Stimulated activated CD8-positive, alpha-beta memory T cell treated with anti-CD3 and anti-CD28 coated beads, Interleukin-15, amount 100 ng/mL, for 24 hours (primary cell): ENCODE measurements around the gene MAP2K3.
A peak's percentile ranks its signal among the peaks of the same experiment; 100 is the strongest.

Source experiments
- DNase-seq: peaks from one replicate; pipeline ENCODE4 v3.0.0-alpha.2; 2020; ENCODE audit warnings: low read depth

MAP2K3 gene

DNA sequence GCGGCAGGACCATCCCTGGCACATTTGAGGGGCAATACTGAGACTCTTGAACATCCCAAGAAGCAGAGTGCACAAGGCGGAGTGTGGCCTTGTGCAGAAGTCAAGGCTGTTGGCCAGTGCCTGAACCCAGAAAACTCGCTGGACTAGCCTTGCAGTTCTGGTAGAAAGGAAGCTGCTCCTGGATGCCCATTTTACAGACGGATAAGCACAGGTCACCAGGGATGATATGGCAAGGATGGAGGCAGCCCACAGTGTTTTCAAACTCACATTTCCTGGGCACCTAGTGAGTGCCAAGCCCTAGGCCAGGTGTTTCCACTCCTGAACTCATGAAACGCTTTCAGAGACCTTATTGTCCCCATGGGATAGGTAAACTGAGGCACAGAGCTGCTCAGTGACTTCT is 1.7 kb upstream of the MAP2K3 start:
- DNase-seq: no peak

GRCh38 chr17:21283482-21284318 is 811 bp upstream of the MAP2K3 start:
- no peak for DNase-seq

DNA sequence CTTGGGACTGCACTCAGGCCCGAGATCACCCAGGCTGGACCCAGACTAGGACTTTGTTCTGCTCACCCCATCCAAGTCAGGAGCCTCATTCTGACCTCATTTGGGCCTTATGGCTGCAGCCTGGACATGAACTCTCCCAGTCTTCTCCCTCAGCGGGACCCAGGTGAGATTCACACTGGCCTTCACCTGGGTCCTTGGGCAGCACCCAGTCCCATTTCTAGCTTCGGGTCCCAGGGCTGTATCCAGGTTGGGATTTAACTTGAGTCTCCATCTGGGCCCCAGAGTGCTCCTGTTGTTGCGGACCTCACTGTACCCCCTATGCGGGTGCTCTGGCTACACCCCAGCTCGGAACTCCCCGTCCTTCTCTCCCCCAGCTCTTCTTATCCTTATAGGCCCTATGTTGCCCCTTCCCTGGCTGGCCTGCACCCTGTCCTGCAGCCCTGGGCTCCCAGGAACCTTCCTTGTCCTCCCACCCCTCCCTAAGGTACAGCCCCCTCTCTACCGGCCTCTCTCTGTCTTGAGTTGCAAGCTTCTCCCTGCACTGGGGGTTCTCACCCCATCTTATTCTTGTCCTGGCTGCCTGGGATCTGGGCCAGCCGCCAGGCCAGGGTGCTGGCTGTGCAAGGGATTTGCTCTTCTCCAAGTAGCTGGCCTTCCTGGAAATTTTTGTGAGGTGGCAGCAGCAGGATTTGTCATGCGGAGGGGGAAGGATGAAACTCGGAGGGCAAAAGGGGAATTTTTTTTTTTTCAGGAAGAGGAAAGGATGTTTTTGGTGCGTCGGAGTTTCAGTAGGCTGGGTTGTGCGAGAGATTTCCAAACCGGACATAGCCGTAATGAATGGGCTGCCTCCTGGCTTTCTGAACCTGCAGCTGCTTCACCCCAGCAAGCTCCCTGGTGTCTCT is 904 bp downstream of the MAP2K3 start:
- no peak for DNase-seq

GRCh38 chr17:21286066-21286770 is 1.7 kb downstream of the MAP2K3 start:
- DNase-seq: no peak

- DNase-seq: no peak
Measured at GRCh38 chr17:21286909-21287702, 2.6 kb downstream of the MAP2K3 start.

DNA sequence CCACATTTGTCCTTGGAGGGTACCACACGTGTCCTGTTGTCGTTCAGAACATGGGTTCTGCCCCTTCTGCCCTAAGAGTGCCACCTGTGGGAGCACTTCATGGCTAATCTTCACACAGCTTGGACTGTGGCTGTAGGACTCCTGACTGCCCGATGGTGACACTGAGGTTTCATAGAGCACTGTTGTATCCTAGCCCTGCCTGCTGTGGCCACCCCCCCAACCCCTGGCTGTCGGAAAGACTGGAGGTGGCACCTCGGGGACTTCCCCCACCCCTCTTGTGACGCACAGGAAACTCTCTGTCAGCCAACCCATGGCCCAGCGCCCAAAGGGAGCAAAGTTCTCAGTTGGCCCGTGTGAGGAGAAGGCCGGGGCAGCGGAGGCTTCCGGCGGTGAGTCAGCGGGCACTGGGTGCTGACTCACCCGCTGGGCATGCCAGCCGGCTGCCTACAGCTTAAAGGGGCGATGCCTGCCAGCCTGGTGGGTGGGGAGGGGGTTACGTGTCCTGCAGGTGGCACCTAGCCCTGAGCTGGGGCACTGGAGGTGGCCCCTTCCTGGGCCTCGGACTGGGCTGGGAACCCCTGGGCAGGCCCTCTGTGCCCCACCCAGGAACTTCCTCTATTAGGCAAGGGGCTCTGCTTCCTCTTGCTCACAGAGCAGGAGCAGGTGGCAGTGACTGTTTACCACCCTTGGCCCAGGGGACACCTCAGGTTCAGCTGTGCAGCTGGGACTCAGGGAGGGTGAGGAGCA is 3.4 kb downstream of the MAP2K3 start:
- DNase-seq: peak; percentile 86

DNA sequence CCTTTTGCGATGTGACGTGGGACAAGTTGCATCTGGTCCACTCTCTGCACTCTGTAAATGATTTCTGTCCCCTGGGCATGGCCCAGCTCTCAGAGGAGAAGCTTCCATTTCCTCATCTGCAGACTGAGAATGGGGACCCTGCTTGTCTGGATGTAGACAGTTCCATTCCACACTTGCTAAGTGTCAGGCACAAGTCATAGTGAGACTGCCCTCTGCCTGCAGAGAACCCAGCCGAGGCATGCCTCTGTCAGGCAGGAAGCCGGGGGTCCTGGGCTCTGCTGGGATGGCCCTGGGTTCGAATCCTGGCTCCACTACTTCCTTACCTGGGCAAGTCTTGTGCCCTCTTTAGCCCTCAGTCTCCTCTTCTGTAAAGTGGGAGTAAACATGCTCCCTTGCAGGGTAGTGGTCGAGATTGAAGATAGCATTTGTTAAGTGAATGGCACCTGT is 4.1 kb downstream of the MAP2K3 start:
- DNase-seq: no peak

GRCh38 chr17:21289175-21289901 is 4.8 kb downstream of the MAP2K3 start:
- DNase-seq: no peak

- DNase-seq: no peak
Measured at GRCh38 chr17:21289902-21290571, 5.5 kb downstream of the MAP2K3 start.

DNA sequence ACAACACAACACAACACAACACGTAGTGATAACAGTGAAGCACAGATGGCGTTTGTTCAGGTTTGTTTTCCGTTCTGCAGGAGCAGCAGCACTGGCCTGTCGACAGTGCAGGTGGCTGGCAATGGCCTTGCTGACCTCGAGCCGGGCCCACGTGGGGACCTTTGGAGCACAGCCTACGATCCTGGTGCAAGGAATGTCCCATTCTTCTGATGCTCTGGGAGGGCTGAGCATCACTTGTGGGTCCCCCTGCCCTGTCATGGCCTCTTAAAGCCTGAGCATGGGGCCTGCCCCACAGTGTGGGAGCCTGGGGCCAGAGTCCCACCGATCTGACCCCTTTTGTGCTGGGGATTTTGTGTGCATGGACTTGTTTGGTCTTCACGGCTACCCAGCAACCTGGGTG is 6.8 kb downstream of the MAP2K3 start:
- DNase-seq: no peak

- no peak for DNase-seq
Measured at GRCh38 chr17:21291862-21292261, 7.4 kb downstream of the MAP2K3 start.

- no peak for DNase-seq
Measured at GRCh38 chr17:21292867-21293830, 8.6 kb downstream of the MAP2K3 start.

DNA sequence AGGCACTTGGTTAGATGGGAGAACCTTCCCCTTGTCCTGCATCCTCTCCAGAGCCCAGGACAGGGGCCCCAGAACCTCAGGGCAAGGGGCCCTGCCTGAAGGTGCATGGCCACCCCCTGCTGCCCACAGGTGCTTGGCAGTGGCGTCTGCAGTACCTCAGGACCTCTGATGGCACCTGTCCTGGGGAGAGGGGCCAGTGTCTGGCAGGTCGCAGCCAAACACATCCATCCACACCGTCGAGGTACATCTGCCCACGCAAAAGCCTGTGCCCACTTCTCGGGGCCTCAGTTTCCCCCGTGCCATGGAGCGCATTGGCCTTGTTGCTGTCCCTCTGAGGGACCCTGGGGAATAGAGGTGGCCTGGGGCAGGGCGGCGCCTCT is 9.3 kb downstream of the MAP2K3 start:
- no peak for DNase-seq

DNA sequence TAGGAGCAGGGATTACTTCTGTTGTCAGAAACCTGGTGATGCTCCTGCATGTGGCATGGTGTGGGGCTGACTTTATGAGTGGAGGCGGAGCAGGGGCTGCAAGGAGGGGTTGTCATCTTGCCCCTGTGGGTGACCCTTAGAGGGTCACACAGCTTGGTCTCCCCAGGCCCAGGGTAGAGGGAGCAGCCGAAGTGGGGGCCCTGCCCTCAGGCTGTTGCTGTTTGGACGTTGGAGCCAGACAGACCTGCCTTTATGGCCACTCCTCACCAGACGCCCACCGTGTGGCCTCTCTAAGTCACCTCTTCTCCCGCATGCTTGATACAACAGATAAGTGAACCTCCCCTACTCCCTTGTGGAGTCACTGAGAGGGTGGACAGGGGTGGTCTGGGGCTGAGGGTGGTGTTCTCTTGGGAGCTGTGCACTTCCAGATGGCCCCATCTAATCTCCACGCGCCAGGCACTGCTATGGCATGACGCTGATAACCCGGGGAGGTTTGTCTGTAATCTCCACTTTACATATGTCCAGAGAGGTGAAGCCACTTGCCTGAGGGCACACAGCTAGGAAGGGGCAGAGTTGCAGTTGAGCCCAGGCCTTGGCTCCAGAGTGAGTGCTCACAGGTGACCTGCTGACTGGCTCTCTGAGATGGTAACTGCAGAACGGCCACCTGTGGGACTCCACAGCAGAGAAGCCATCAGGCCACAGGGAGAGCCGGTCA is 10.0 kb downstream of the MAP2K3 start:
- DNase-seq: no peak

- DNase-seq: no peak
Measured at GRCh38 chr17:21295036-21295952, 10.8 kb downstream of the MAP2K3 start.
